Activated CD8-positive, alpha-beta T cell treated with anti-CD3 and anti-CD28 coated beads, Interleukin-2, amount 10 ng/mL, durations not matched to agents 7 days and 5 days (primary cell): ENCODE data around the gene ADIPOR1. TPM values are rescaled to one million over a fixed set of nuclear protein-coding genes. Genes with fewer than 3 reads are reported as not detected.
"Not testable (repeated sequence)": the region's sequence is repeated elsewhere in the genome, so short reads cannot be mapped to it uniquely, and the experiment has no call there.

ENCODE experiments used
- ATAC-seq: fragments of 150-1000 bp; cut with Tn5 transposase; one replicate; pipeline ENCODE4 v1.10.0; 2021; ENCODE audit warnings: moderate library complexity
- CTCF ChIA-PET: fragments of 350-600 bp; sonication (Branson Sonifier 250); formaldehyde crosslinking; loops from one replicate; lab custom pipeline; 2021; ENCODE audit warnings: antibody characterized with exemption; lab: Charles Lee
- POLR2A ChIA-PET: fragments of 350-600 bp; sonication (Branson Sonifier 250); formaldehyde crosslinking; loops from one replicate; lab custom pipeline; 2021; ENCODE audit warnings: antibody characterized with exemption; lab: Charles Lee
- DNase-seq: peaks from one replicate; pipeline ENCODE4 v3.0.0-alpha.2; 2020
- H3K27ac Mint-ChIP-seq: one replicate; pipeline ENCODE4 v1.8.0; 2021; ENCODE audit warnings: mild to moderate bottlenecking, mixed read lengths
- H3K27me3 Mint-ChIP-seq: one replicate; pipeline ENCODE4 v1.8.0; 2021; ENCODE audit warnings: low read depth, mixed read lengths
- H3K36me3 Mint-ChIP-seq: one replicate; pipeline ENCODE4 v1.8.0; 2021; ENCODE audit warnings: low read depth, mixed read lengths
- H3K4me1 Mint-ChIP-seq: one replicate; pipeline ENCODE4 v1.8.0; 2021; ENCODE audit warnings: low read depth, mixed read lengths
- H3K4me3 Mint-ChIP-seq: one replicate; pipeline ENCODE4 v1.8.0; 2021; ENCODE audit warnings: mild to moderate bottlenecking, mixed read lengths
- H3K9me3 Mint-ChIP-seq: one replicate; pipeline ENCODE4 v1.8.0; 2022; ENCODE audit warnings: mixed read lengths; ENCODE audit not compliant: insufficient read depth
- total RNA-seq, 2 experiments: library from RNA; stranded (reverse); gene quantifications; one replicate each; pipeline ENCODE4 v1.2.3, GENCODE V29; 2021

Gene ADIPOR1, protein sequence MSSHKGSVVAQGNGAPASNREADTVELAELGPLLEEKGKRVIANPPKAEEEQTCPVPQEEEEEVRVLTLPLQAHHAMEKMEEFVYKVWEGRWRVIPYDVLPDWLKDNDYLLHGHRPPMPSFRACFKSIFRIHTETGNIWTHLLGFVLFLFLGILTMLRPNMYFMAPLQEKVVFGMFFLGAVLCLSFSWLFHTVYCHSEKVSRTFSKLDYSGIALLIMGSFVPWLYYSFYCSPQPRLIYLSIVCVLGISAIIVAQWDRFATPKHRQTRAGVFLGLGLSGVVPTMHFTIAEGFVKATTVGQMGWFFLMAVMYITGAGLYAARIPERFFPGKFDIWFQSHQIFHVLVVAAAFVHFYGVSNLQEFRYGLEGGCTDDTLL
- total RNA-seq: 10 to 100 TPM; 60.8 to 70.7 TPM

GRCh38 chr1:202957733-202958543, at the start of gene ADIPOR1:
Gene ADIPOR1 (minus strand): TSS chr1:202958312. CDS start chr1:202951070, 7,242 bp downstream.
- Mint-ChIP-seq H3K9me3 (no peaks in the 10 kb centered on the region), H3K27me3 (no peaks in the 10 kb centered on the region), H3K4me1 (peaks cover 42% of the 10 kb centered on the region), H3K27ac (peak within 1 kb of the TSS; percentile 88), H3K36me3 (peaks cover 10% of the 10 kb centered on the region), H3K4me3 (peak within 1 kb of the TSS; percentile 86)
- ATAC-seq (peak; percentile 99), DNase-seq (peak; percentile 94)
- ChIA-PET CTCF (interaction anchor here (1.0 kb wide), 1 partner anchor 10 kb away, joined by 3 read pairs; no protein-coding TSS in a partner anchor), POLR2A (no interaction called here)

GRCh38 chr1:203006948-203007871, 49.1 kb upstream of the ADIPOR1 start, which contains the start of gene TMEM183A:
Gene TMEM183A (plus strand): TSS chr1:203007374. CDS start chr1:203007466, 92 bp downstream.
- H3K4me1 Mint-ChIP-seq: peaks cover 30% of the 10 kb centered on the region
- peak; percentile 91 for ATAC-seq
- POLR2A ChIA-PET: interaction anchor here (0.5 to 3.2 kb wide), 28 partner anchors 13 to 848 kb away, joined by 3 to 19 read pairs (median 4); partner anchors contain the start of genes CYB5R1, KLHL12, PPFIA4 and PTPN7
- no peaks in the 10 kb centered on the region for H3K27me3 Mint-ChIP-seq
- no peaks in the 10 kb centered on the region for H3K9me3 Mint-ChIP-seq
- DNase-seq: peak; percentile 98
- H3K36me3 Mint-ChIP-seq: peaks cover 31% of the 10 kb centered on the region
- CTCF ChIA-PET: interaction anchor here (0.6 to 4.2 kb wide), 12 partner anchors 8 to 287 kb away, joined by 3 to 23 read pairs (median 4); no protein-coding TSS in a partner anchor
- H3K4me3 Mint-ChIP-seq: peak within 1 kb of the TSS; percentile 88
- peak within 1 kb of the TSS; percentile 96 for H3K27ac Mint-ChIP-seq

DNA sequence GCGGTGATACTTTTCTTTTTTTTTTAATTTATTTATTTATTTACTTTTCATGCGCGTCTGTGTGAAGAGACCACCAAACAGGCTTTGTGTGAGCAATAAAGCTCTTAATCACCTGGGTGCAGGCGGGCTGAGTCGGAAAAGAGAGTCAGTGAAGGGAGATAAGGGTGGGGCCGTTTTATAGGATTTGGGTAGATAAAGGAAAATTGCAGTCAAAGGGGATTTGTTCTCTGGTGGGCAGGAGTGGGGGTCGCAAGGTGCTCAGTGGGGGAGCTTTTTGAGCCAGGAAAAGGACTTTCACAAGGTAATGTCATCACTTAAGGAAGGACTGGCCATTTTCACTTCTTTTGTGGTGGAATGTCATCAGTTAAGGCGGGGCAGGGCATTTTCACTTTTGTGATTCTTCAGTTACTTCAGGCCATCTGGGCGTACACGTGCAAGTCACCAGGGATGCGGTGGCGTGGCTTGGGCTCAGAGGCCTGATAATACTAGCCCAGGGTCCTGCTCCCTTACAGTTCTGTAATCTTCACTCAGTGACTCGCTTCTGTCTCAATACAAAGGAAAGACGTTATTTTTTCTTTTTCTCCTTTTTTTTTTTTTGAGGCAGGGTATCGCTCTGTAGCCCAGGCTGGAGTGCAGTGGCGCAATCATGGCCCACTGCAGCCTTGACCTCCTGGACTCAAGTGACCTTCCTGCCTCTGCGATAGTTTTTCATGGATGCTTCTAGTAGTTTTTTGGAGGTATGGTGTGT, 47.5 kb upstream of the ADIPOR1 start:
- H3K4me3 Mint-ChIP-seq: peak overlapping the region; percentile 88
- ChIA-PET CTCF (interaction anchor here (0.7 to 1.4 kb wide), 6 partner anchors 9 to 78 kb away, joined by 3 to 5 read pairs (median 3); partner anchors contain the start of gene KLHL12), POLR2A (interaction anchor here (1.9 to 3.2 kb wide), 2 partner anchors 38 to 117 kb away, joined by 12 to 19 read pairs; partner anchors contain the start of genes CYB5R1 and RABIF)
- peaks cover 19% of the 10 kb centered on the region for H3K36me3 Mint-ChIP-seq
- H3K9me3 Mint-ChIP-seq, ATAC-seq, DNase-seq, H3K27me3 Mint-ChIP-seq: not testable (repeated sequence)
- peaks cover 29% of the 10 kb centered on the region for H3K4me1 Mint-ChIP-seq
- H3K27ac Mint-ChIP-seq: peak overlapping the region; percentile 96

DNA sequence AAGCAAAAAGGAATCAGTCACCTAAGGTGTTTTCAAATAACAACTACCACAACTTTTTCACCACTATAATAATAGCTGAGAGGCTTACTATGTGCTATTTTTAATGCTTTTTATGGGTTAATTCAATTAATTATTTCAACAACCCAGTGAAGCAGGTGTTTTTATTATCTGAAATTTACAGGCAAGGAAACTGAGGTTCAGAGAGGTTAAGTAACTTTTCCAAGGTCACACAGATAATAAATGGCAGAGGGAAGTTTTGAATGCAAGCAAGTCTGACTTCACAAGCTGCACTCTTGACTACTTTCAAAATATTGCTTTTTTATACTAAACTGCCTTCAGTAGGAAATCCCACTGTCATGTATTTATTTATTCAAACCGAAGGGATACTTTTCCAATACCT, 44.8 kb upstream of the ADIPOR1 start:
- peaks cover 31% of the 10 kb centered on the region for H3K4me1 Mint-ChIP-seq
- ChIA-PET CTCF (no interaction called here), POLR2A (no interaction called here)
- no peak for DNase-seq
- no peak for ATAC-seq
- H3K27ac Mint-ChIP-seq: no peak overlapping the region
- no peaks in the 10 kb centered on the region for H3K9me3 Mint-ChIP-seq
- no peak overlapping the region for H3K4me3 Mint-ChIP-seq
- H3K36me3 Mint-ChIP-seq: peaks cover 9% of the 10 kb centered on the region
- peaks cover 5% of the 10 kb centered on the region for H3K27me3 Mint-ChIP-seq

- Mint-ChIP-seq H3K27me3 (peaks cover 11% of the 10 kb centered on the region), H3K9me3 (no peaks in the 10 kb centered on the region), H3K27ac (no peak overlapping the region), H3K4me3 (no peak overlapping the region), H3K4me1 (peaks cover 31% of the 10 kb centered on the region), H3K36me3 (peaks cover 5% of the 10 kb centered on the region)
- ChIA-PET POLR2A (interaction anchor here (1.4 kb wide), 1 partner anchor 34 kb away, joined by 4 read pairs; no protein-coding TSS in a partner anchor), CTCF (no interaction called here)
- DNase-seq: no peak
- no peak for ATAC-seq
Measured at GRCh38 chr1:203001986-203002385, 43.9 kb upstream of the ADIPOR1 start.

DNA sequence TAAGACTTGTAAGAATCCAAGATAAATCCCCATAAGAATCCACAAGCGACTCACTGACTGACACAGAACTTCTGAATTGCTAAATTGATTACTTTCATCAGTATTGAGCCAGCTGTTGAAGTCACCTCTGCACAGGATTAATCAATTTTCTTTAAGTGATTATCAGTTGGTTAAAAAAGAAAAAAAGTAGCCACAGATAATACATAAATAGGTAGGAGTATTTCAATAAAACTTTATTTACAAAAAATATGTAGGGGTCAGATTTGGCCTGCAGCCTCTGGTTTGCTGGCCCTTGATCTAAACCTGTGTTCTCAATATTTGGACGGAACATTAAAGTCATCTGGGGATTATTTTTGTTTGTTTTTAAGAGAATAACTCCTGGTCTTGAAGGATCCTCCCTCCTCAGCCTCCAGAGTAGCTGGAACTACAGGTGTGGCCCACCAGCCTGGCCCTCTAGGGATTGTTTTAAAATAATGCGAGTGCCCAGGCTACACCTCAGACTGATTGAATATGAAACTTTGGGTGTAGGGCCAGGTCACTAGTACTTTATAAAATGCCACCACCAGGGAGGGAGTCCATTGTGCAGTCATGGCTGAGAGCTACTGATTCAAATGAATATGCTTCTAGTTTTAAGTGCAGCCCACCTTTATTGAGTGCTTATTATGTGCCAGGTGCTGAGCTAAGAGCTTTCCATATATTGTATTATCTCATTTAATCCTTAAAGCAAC, 42.3 kb upstream of the ADIPOR1 start:
- Mint-ChIP-seq H3K27me3 (peaks cover 24% of the 10 kb centered on the region), H3K4me1 (peaks cover 20% of the 10 kb centered on the region), H3K9me3 (no peaks in the 10 kb centered on the region), H3K36me3 (no peaks in the 10 kb centered on the region), H3K27ac (no peak overlapping the region), H3K4me3 (no peak overlapping the region)
- POLR2A ChIA-PET: interaction anchor here (1.1 to 1.4 kb wide), 2 partner anchors 32 to 73 kb away, joined by 3 to 4 read pairs; partner anchors contain the start of gene KLHL12
- ATAC-seq: no peak
- DNase-seq: no peak
- CTCF ChIA-PET: interaction anchor here (0.8 to 4.1 kb wide), 23 partner anchors 8 to 250 kb away, joined by 3 to 28 read pairs (median 5); partner anchors contain the start of genes KLHL12, RABIF and TMEM183A

DNA sequence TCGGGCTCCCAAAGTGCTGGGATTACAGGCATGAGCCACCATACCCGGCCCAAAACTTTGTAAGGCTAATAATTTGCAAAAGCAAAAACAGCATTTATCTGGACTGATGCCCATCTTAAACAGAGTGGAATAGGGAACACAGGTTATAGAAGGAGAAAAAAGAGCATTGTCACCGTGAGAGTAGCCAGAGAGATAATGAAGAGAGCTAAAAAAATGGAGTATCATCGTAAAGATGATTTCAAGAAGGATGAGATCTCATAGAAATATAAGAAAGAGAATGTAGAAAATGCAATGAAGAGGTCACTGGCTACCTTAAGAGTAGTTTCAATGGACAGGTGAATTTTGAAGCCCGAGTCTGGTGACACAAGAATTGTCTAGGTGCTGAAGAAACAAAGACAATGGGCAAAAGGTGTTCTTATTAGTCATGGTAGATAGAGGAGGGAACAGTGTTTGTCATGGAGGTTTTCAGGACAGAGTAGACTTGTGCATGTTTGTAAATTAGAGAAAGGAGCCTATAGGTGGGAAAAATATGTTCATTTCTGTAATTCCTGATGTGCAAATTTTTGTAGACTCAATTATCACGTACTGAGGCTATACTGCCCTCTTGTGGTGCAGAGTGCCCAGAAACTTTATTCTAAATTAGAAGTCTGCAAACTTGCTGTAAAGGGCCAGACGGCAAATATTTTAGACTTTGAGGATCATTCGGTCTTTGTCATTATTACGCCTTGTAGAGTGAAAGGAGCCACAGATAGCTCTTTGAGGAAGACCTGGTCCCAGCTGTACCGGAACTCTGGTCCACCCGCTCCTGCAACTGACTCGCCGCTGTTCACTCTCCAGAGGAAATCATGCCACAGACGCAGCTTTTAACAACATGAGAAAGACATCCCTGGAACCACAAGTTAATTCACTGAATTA, 41.0 kb upstream of the ADIPOR1 start:
- POLR2A ChIA-PET: interaction anchor here (0.7 to 1.1 kb wide), 2 partner anchors 72 to 141 kb away, joined by 3 read pairs; partner anchors contain the start of gene KLHL12
- H3K36me3 Mint-ChIP-seq: no peaks in the 10 kb centered on the region
- H3K27ac Mint-ChIP-seq: peak overlapping the region; percentile 50
- CTCF ChIA-PET: interaction anchor here (0.6 to 4.1 kb wide), 39 partner anchors 9 to 284 kb away, joined by 3 to 28 read pairs (median 4); partner anchors contain the start of genes KLHL12, RABIF and TMEM183A
- H3K27me3 Mint-ChIP-seq: peaks cover 30% of the 10 kb centered on the region
- DNase-seq (peak; percentile 81), ATAC-seq (peak; percentile 44)
- peak overlapping the region; percentile 59 for H3K4me3 Mint-ChIP-seq
- H3K9me3 Mint-ChIP-seq: no peaks in the 10 kb centered on the region
- peaks cover 19% of the 10 kb centered on the region for H3K4me1 Mint-ChIP-seq

DNA sequence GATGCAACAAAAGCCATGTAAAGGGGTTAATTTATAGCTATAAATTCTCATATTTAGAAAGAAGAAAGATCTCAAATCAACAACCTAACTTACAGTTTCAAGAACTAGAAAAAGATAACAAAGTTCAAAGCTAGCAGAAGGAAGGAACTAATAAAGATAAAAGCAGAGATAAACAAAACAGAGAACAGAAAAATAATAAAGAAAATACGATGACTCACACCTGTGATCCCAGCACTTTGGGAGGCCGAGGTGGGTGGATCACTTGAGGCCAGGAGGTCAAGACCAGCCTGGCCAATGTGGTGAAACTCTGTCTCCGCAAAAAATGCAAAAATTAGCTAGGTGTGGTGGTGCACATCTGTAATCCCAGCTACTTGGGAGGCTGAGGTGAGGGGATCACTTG, 36.6 kb upstream of the ADIPOR1 start:
- no peaks in the 10 kb centered on the region for H3K36me3 Mint-ChIP-seq
- ATAC-seq: no peak
- no peaks in the 10 kb centered on the region for H3K9me3 Mint-ChIP-seq
- peaks cover 9% of the 10 kb centered on the region for H3K4me1 Mint-ChIP-seq
- no peak overlapping the region for H3K4me3 Mint-ChIP-seq
- ChIA-PET CTCF (interaction anchor here (0.8 to 1.9 kb wide), 3 partner anchors 12 to 26 kb away, joined by 3 to 7 read pairs (median 4); partner anchors contain the start of gene TMEM183A), POLR2A (interaction anchor here (0.7 to 2.1 kb wide), 2 partner anchors 12 to 108 kb away, joined by 3 to 9 read pairs; partner anchors contain the start of gene TMEM183A)
- peaks cover 47% of the 10 kb centered on the region for H3K27me3 Mint-ChIP-seq
- no peak overlapping the region for H3K27ac Mint-ChIP-seq
- DNase-seq: no peak
